GM19463 (cell line): ENCODE measurements around the gene CRHR1.

Experiments
- ATAC-seq: cut with Tn5 transposase; IDR thresholded peaks from one replicate; pipeline ENCODE4 v1.9.1; 2021; ENCODE audit warnings: mild to moderate bottlenecking, moderate library complexity; ENCODE audit not compliant: unreplicated experiment

CRHR1 gene

DNA sequence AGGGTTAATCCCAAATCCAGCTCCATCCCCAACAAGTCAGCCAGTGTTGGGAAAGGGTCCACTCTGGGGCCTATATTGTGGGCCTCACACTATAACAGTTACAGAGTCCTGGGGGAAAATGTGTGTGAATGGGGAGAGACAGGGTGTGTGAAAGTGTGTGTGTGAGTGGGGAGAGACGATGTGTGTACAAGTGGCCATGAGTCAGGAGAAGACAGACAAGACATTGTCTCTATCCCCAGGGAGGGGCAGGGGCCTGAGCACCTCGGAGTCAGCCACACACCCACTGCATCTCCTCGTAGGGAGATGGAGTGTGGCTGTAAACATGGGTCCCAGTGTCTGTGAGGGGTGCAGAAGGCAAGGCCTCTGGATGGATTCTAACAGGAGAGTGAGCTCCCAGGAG lies 2.9 kb downstream of the CRHR1 start:
- no peak for ATAC-seq

DNA sequence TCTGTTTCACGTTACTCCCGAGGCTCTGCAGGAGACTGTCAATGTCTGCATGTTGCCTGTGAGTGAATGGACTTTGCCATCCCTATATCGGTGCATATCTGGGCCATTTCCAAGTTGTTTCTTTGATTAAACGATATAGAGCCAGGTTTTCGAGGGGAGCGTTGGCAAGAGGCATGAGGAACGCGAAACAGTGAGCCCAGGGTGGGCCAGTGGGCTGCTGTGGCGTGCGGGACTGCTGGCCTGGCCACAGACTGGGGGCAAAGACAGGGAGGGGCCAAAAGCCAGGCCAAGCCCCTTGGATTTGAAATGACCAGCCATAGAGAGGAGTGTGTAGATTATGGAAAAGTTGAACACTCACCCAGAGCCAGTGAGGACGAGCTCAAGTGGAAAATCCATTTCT lies 3.5 kb downstream of the CRHR1 start:
- ATAC-seq: no peak

DNA sequence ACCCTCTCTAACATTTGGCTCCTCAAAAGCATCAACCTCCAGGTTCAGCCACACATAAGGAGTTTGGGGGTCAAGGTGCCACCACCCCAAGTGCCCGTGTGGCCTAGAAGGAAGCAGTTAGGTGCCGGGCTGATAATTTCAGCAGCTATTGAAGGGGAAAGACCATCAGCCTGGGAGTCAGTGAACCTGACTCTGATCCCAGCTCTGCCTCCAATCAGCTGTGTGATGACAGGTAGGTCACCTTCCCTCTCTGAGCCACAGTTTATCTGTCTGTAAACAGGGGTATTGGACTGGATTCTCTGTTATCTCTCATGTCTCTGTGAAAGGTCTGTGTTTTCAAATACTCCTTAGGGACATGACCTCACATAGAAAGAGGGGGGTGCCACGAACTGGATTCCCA lies 3.9 kb downstream of the CRHR1 start:
- no peak for ATAC-seq

DNA sequence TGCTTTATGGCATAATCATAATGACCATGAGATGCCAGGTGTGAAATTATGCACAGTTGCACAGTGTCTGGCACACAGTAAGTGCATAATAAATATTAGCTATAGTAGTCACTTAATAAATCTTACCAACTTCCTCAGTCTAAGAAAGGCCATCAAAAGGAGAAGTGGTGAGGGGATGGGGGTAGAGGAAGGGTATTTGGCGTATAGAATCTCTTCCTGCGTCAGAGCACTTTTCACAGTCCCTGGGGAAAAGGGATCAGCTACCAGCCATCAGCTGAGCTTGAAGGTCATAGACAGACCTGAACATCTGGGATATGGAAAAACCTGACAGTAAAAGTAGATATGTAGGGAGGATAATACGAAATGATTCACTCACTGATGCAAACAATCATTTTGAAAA lies 5.8 kb downstream of the CRHR1 start:
- ATAC-seq: no peak

DNA sequence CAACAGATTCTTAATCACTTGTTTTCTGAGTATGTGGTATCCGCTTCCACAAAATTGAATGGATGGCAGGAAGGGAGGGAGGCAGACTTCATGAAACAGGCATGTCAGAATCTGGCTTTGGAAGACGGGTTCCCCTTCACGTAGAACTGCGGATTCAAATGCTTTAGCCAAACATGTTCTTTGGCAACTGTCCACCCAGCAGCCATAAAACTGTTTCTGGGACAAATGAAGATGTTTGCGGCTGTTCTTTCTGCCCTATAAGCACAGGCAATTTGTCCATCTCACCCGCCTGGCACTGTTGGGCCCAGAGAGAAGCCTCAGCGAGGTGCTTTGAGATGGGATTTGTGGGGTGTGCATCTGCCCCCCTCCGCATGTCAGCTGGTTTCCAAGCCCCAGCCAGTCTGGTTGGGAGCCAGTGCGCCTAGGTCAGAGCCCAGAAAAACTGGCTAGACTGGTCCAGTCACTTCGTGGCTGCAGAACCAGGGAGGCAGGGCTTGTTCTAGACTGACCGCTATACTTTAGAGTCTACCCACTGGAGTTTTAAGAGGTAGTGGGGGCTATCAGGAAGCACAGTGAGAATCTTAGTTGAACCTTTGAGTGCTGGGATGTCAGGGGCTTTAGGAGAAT lies 6.3 kb downstream of the CRHR1 start:
- no peak for ATAC-seq

DNA sequence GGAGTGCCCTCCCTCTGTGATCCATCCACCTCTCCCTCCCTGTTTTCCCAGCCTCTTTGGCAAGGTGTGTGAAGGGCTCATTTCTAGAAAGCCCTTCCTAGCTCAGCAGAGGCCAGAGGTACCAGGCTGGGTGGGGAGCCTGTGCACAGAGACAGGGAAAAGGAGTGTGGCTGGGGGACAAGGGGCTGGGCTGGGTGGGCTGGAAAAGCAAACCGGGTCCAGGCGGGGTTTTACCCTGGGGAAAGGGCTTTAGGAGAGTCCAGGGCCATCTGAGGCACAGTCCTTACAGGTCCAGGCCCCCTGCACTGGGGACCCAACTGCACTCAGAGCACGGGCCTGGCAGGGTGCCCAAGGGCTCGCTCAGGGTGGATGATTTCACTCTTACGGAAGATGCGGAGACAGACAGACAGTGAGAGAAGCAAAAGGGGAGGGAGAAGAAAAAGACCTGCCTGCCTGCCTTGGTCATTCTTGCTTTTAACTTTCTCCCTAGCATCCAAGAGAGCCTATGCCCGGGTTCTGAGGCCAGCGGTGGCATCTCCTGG lies 7.0 kb downstream of the CRHR1 start:
- no peak for ATAC-seq

DNA sequence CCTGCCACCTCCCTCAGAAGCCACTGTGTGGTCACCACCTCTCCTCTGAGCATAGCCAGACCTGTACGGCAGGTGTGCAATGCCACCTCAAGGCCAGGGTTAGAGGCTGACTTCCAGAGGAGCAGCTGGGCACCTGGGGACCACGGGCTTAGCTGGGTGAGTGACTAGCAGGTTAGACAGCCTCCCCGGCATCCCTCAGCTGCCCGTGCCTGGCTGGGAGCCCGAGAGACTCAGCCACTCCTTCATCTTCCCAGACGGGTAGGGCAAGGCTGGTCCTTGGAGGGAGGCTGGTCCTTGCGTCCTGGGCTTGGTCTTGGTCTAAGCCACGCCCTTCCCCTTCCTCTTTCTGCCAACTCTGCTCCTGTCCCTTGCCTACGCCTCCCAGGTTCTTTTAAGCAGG lies 7.8 kb downstream of the CRHR1 start:
- ATAC-seq: no peak

DNA sequence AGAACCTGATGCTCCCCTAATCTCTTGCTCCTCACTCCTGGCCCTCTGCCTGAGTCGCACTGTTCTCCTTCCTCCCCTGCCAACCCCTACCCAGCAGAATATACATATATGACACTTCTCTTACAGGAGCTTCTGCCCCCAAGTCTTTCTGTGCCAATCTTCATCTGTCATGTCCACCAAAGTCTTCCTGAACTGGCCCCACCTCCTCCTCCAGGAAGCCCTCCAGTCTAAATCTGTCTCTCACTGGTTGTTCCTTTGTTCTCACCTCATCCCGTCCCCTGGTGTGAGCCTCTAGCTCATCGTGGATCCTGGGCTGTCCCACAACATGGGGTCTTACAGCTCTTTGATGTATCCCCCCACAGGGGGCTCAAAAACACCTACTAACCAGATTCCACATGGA lies 8.3 kb downstream of the CRHR1 start:
- ATAC-seq: no peak

DNA sequence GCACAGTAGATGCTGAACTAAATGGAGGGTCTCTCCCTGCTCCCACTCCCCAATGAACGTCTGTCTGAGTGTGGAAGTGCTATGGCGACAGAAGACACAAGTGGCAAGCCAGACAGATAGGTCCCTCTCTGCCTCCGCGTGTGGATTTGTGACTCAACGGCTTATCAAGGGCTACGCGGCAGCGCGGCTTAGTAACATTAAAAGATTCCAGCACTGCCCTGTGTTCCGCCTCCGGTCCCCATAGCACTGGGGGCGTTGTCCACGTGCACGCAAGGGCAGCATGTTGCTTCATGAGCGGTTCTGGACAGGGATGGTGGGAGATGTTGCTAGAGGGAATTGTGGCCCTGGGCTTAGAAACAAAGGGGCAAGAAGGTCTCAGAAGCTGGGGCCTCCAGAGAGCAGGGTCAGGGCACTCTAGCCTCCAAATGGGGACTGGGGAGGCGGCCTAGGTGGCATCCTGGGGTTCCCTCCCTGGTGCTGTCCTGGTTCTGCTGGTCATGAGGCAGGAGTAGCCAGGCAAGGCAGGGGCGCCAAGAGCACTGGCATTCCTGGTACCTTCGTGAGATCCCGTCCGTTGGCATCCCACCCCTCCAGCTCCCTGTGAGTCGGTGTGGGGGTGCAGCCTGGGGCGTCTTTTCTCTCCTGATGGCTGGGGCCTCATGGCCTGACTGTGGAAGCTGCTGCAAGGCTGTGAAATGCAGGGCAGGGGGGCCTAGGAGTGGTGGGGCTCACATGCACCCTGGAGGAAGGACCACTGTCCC lies 9.1 kb downstream of the CRHR1 start:
- ATAC-seq: no peak

DNA sequence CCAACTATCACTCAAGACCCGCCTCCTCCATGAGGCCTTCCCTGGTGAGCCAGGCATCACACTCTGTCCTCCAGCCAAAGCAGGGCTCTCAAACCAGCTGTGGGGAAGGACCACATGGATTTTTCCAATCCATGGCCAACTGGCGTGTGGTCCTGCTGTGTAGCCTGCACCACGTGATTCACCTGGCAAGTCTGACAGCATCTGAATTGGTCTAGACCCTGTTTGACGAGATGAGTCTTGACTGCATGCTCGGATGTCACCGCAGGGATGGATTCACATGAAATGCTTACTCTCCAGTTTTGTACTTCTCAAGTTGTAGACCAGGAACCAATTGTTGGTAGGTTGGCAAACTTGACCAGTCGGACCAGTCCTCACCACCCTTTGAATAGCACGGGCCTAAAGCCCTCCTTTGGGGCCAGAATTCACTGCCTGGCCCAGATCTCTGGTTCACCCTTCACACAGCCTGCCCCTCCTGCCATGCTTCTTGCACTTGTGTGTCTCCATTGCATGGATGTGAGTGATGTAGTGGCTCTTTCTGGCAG lies 9.9 kb downstream of the CRHR1 start:
- no peak for ATAC-seq

DNA sequence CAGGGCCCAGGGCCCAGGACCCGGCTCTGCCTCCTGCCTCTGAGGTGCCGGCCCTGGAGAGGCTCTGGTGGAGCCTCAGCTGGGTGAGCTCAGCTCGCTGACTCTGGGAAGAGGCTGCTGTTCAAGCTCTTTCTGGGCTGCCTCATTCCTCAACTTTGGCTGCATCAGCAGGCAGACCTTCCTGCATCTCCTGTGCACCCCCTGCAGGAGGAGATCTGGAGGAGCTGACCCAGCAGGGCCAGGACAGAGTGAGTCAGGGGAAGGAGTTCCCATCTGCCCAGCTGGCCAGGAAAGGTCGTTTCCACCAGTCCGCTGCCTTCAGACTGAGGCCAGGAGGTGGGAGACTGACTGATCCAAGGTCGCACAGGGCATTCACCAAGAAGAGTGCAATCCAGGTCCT lies 10.7 kb downstream of the CRHR1 start:
- ATAC-seq: no peak

DNA sequence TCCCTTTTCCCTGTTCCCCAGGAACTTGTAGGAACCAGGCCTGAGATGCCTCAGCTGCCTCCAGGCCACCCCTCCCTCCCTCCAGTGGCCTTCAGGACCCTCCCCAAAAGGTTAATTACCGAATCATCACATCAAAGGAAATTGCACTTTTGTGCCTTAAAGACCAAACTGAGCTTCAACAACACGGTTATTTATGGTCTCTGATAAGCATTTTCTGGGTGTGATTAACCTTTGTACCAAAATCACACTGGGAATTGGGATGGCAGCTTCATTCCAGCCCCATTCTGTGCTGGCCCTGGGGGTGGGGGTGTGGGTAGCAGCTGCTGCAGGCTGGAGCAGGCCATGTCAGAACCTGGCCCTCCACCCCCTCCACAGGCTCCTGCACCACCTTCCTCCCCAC lies 16.7 kb downstream of the CRHR1 start:
- ATAC-seq: no peak

DNA sequence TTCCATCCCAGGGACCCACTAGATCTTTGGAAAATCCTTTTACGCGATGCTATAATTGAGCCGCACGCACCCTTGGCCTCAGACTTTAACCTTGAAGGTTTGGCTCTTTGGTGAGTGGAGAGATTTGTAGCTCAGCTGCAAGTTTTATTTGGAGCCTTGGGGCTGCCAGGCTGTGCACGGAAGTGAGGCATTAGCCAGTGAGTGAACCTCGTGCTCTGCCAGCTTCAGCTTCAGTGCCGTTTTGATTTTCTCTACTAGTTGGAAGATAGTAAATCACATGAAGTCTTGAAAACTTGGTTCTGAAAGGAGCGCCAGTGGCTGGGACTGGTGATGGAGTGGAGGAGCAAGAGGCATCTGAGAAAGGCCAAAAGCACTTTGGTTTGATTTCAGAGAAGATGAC lies 17.3 kb downstream of the CRHR1 start:
- no peak for ATAC-seq

DNA sequence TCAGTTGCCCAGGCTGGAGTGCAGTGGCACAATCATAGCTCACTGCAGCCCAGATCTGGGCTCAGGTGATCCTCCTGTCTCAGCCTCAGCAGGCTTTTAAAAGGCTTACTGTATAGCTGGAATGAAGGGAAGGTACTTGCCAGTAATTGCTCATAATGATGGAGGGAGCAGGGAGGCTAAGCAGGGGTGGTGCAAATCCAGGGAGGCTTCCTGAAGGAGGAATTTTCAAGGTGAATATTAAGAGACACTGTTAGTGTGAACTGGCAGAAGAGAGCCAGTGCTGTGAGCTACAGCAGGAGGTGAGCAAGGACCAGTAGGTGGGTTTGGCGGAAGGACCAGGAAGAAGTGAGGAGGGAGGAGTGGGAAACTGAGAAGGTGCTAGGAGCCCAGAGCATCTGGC lies 24.7 kb downstream of the CRHR1 start:
- no peak for ATAC-seq

DNA sequence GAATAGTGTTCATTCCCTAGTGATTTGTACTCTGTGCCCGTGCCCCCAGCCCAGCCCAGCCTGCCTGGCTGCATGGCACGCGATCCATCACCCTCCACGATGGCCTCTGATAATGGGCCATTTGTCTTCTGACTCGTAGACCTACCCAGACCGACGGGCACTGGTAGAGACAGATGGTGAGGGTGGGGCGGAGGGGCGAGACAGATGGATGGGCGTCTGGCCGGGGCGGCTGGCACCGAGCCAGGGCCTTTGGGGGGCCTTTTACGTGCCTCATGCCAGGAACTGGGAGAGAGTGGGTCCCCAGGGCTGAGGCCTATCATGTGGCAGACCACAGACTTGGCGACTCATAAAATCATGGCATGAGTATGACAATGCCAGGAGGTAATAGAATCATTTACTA lies 25.4 kb downstream of the CRHR1 start:
- no peak for ATAC-seq

DNA sequence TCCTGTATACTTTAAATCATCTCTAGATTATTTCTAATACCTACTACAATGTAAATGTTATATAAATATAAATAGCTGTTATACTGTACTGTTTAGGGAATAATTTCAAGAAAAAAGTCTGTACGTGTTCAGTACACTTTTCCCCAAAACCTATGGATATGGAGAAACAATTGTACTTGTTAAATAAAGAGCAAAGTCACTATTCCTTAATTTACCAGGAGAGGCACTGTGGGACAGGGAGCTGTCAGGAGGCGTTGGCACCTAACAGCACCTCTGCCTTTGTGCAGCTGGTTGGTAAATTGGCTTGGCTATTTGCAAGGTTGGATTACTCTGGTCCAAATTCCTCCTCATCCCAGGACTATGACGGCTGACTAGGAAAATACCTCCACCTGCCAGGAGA lies 28.0 kb downstream of the CRHR1 start:
- ATAC-seq: no peak

DNA sequence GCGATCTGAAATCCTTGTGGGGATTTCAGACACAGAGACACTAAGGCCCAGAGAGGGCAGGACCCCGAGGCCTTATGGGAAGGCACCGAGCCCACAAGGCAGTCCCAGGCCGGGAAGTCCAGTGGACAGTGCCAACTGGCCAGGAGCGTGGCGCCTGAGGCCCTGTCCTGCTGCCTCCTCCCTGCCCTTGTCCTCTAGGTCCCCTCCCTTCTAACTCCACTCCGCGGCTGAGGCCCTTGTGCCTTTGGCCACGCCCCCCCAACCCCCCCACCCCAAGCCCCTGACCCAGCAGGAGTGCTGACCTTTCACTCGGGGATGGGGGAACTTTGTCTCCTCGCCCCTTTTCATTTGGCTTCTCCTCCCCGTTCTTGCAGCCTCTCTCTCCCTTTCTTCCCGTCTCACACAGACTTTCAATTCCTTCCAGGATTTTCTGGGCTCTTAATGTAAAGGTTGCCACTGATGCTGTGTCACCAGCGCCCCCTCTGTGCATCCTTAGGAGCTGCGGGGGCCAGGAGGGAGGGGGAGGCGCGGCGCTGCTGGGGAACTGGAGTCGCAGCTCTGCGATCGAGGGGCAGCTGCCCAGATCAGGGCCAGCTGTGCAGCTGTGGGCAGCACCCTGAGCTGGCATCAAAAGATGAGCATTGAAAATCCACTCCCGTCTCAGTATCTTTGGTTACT lies 29.1 kb downstream of the CRHR1 start:
- no peak for ATAC-seq

DNA sequence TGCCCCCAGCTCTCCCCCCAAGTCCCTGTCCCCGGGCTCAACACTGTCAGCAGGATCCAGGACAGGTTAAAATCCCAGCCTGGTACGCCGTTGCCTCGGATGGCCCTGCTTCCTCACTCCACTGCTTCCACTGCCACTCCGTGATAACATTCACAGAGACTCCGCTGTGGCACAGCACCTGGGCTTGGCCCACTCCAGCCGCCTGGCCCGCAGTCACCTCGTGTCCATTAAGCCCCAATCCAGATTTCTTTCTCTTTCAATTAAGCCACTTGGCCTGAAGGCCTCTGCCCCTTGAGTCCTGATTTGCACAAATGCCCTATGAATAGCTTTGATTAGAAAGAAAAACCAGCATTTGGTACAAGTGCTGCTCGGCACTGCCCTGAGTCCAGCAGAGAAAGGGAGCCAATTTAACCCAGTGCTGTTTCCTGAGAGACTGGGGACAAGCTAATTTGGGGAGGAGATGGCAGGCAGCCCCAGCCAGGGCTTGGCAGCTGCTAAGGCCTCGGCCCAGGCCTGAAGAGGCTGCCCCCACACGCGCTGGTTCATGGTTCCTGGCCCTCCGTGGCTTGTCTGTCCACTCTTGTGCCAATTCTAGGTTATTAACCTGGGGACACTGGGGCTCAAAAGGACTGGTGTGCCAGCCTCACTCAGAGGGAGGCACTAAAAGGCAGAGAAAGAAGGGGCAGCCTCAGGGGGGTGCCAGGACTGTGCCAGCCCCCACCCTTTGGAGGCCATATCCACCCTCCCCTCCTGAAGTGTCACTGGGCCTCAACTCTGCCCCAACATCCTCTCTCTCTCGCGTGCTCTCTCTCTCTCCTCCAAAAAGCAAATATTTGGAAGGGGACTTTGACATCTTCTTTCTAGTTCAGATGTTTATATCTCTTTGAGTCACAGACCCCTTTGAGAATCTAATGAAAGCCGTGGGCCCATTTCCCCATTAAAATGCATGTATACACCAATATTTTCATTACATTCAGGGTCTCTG lies 30.8 kb downstream of the CRHR1 start:
- ATAC-seq: no peak

DNA sequence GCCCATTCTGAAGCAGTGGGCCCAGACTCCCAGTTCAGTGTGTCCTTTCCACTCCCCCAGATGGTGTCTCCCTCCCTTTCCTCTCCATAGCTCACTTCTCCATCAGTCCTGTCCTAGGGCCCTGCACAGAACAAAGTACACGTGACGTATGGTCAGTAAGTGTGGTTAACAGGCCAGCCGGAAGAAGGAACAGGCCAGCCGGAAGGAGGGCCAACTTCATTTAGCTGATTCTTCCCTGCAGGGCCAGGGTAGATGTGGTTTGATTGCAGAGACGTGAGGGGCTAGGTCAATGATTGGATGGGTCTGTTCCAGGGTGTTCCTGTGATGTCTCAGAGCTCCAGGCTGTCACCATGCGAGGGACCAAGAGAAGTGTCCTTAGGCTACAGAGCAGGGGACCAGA lies 31.6 kb downstream of the CRHR1 start:
- ATAC-seq: no peak

DNA sequence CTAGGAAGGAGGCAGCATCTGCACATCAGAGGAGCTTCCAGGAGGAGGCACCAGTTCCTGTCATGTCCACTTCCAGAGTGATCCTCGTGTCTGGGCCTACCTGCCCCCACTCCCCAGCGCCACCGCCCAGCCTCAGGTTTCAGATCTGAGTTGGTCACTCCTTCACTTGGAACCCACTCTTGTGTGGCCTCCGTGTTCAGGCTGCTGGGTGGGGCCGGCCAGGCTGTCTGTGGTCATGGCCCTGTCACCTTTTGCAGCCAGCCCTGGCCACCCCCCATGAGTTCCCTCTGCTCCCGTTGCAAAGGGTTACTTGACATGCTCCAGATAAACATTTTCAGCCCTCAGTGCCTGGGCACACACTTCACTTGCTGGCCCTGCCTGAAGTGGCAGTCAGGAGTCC lies 33.9 kb downstream of the CRHR1 start:
- ATAC-seq: no peak

DNA sequence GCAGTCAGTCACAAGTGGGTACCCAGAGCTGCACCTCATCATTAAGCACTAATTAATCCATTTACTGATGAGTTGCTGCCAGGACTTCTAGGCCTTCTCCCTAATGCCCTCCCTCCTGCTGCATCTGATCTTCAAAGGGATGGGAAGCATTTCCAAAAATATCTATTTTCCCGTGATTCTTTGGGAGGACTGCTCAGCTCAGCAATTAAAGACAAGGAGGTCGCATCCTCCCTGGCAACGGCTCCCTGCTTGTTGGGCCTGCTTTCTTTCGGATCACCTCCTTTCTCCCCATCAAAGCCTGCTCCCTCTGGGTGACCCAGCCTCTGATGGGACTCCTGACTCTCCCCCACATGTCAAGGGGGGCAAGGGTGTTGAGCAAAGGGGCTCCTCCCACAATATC lies 34.6 kb downstream of the CRHR1 start:
- no peak for ATAC-seq
